GM21529 (cell line): ENCODE measurements around the gene WDR93.
A peak's percentile ranks its signal among the peaks of the same experiment; 100 is the strongest.
"Not testable (repeated sequence)": the region's sequence is repeated elsewhere in the genome, so short reads cannot be mapped to it uniquely, and the experiment has no call there.

Source experiments
- ATAC-seq: cut with Tn5 transposase; IDR thresholded peaks from one replicate; pipeline ENCODE4 v1.9.1; 2021; ENCODE audit not compliant: unreplicated experiment

Gene WDR93

DNA sequence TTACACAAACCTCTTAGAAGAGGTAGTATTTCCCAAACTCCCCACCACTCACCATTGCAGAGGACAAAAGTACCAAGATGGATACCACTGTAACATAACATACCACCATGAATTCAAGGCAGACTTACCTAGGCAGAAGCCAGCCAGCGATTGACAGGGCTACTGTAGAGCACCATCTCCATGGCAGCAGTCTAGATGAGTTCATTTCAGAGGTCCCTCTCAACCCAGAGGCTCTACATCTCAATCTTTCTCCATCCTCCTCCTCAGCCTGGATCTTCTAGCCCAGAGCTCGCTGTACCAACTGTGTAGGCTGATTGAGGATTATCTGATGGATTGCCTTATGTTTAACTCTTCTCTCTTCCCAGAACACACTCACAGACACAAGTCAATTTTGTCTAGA is 9.5 kb upstream of the WDR93 start:
- no peak for ATAC-seq

DNA sequence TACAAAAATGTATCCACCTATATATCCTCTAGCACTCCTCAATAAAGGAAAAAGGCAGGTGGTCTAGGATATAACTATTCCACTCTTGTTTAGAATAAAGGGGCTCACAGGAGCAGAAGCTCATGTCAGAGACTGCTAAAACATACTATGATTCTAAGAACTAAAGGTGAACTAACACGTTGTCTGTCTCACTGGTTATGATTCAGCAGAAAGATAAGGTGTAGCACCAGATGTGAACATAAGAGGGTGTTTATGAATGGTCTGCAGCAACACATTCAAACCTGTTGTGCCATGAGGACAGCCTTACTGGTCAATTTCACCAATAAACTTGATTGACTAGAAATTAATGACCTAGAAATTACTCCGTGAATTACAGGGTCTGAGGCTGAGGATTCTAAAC is 4.6 kb upstream of the WDR93 start:
- ATAC-seq, result no peak

DNA sequence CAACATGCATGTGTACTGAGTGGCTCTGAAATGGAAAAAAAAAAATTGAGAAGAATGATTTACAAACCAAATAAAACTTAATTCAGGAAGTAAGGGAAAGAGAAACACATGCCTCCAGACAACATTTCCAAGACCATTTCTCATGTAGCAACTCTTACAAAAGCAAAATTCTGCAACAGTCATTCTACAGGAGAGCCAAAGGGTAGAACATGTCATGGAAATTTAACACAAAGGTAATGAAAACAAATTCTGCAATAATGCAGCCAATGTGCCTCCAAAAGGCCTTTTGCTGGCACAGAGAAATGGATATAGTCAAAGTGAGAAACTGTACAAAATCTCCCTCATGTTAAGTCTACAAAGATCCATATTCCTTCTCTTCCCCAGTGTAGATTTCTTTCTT is 4.1 kb upstream of the WDR93 start:
- no peak for ATAC-seq

DNA sequence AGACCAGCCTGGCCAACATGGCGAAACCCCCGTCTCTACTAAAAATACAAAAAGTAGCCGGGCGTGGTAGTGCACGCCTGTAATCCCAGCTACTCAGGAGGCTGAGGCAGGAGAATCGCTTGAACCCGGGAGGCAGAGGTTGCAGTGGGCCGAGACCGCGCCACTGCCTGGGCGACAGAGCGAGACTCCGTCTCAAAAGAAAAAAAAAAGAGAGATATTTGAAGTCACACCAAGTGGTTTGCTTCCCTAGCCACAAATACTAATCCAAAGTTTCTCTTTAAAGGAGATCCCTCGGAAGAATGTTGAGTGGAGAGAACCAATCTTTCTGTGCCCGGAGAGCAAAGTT is 708 bp upstream of the WDR93 start:
- not testable (repeated sequence) for ATAC-seq

DNA sequence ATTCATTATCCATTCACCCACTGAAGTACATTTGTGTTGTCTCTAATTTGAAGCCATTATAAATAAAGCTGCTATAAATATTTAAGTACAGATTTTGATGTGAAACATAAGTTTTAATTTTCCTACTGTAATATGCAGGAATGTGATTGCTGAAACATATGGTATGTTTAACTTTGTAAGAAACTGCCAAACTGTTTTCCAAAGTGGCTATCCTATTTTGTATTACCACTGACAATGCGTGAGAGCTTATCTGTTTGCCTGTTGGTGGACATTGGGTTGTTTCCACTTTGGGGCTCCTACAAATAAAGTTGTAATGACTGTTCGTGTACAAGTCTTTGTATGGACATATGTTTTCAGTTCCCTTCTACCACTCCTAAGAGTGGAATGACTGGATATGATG is 2.5 kb downstream of the WDR93 start:
- ATAC-seq, result no peak

DNA sequence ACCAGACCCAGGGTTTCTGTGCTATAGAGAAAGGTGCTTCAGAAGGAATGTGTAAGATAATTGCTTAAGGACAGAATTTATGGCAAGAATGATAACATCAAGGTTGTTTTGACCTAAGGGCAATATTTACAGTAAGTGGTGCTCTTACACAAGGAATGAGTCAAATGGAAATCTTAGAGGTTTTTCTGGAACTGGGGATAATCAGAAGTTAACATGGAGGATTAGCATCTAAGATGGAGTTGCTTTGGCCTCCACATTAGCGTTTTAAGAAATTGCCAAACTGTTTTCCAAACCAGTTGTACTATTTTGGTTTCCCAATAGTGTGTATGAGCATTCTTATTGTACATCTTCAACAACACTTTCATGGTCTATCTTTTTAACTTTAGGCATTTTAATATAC is 3.1 kb downstream of the WDR93 start:
- no peak for ATAC-seq

DNA sequence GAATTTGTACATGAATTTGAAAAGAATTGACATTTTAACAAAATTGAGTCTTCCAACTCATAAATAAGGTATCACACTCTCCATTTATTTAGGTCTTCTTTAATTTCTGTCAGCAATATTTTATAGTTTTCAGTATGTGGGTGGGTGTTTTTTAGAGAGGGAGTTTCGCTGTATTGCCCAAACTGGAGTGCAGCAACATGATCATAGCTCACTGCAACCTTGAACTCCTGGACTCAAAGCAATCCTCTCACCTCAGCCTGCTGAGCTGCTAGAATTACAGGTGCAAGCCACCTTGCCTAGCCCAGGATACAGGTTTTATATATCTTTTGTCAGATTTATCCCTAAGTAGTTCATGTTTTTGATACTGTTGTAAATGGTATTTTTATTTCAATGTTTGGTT is 4.6 kb downstream of the WDR93 start:
- ATAC-seq, result no peak

DNA sequence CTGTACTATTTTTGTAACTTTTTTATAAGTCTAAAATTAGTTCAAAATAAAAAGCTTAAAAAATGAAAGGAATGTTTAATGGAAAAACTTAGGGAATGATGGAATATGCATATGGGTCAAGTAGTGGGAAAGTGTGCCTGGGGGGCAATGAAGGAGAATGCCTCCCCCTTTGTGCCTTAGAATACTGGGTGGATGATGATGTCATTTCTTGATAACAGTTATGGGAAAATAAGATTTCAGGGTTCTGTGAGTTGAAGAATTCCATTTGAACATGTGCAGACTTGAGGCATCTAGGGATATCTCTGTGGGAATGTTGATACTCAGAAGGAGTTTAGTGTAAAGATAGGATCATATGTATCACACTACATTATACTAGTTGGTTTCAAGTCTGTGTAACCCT is 13.8 kb downstream of the WDR93 start:
- ATAC-seq, result no peak

DNA sequence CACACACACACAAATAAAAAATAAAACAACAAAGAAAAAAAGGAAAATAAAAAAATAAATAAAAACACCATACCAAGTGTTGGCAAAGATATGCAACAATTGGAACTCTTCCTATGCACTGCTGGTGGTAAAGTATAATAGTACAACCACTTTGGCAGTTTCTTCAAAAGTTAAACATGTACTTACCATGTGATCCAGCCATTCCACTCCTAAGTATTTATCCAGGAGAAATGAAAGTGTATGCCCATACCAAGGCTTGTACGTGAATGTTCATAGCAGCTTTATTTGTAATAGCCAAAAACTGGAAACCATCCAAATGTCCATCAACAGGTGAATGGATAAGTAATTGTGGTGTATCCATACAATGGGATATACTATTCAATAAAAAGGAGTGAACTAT is 17.0 kb downstream of the WDR93 start:
- no peak for ATAC-seq

DNA sequence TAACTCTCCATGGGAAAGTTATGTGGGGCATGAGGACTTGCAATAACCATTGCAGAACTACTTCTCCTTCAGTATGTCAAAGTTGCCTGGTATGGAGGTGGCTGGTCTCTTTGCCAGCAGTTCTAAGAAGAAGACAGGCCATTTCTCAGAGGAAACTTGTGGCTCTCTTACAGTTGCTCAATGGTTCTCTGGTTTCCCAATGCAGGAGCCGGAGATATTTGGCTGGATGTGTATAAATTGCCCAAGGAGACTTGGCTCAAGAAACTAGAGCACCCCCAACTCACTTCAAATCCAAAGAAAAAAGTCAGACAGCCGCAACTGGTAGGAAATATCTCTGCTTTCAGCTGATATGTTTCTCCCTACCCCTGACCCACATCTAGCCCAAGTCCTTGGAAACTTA is 24.2 kb downstream of the WDR93 start:
- no peak for ATAC-seq

DNA sequence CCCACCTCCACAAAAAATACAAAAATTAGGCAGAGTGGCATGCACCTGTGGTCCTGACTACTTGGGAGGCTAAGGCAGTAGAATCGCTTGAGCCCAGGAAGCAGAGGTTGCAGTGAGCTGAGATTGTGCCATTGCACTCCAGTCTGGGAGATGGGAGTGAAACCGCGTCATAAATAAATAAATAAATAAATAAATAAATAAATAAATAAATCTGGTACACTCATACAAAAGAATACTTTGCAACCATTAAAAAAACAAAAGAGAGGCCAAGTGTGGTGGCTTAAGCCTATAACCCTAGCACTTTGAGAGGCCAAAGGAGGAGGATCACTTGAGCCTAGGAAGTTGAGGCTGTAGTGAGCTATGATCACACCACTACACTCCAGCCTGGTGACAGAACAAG is 32.4 kb downstream of the WDR93 start:
- ATAC-seq, result no peak

DNA sequence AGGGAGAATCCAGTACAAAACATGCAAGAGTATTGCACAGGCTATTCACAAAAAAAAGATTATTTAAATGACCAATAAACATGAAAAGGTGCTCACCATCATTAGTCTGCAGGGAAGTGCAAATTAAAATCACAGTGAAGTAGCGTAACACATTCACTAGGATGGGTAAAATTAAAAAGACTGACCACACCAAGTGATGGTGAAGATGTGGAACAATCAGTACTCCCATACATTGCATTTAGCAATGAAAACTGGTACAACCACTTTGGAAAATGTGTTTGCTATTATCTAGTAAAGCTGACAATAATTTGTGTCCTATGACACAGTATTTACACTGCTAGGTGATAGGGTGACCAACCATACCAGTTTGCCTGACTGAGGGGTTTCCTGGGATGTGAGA is 34.0 kb downstream of the WDR93 start:
- ATAC-seq, result no peak

DNA sequence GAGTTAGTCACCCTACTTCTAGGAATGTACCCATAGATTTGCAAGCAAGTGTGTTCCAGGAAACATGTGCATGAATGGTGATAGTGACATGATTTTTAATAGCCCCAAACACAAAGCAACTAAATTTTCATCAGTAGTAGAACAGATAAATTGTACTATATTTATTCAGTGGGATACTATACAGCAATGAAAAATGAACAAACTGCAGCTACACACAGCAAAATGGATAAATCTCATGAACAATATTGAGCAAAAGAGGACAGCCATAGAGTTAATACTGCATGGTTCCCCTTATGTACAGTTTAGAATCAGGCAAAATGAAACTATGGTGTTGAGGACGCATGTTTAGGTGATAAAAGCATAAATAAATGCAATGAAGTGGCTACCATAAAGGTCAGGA is 34.5 kb downstream of the WDR93 start:
- no peak for ATAC-seq

DNA sequence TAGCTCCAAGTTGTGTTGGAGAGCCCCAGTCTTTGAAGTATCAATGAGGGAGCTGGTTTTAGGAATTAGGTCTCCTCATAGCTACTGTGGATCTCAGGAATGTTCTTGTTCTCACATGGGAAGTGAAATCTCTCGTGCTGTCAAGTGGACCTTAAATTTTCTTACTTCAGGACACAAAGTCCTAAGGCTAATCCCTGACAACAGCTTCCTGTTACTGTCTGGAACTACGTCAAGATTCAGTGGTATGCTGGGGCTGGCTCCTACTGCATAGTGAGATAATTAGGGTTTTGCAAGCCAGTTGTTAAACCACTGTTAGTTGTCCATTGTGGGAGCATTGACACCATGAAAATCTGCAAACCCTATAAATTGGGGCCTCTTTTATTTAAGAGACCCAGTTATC is 37.6 kb downstream of the WDR93 start:
- ATAC-seq, result no peak

DNA sequence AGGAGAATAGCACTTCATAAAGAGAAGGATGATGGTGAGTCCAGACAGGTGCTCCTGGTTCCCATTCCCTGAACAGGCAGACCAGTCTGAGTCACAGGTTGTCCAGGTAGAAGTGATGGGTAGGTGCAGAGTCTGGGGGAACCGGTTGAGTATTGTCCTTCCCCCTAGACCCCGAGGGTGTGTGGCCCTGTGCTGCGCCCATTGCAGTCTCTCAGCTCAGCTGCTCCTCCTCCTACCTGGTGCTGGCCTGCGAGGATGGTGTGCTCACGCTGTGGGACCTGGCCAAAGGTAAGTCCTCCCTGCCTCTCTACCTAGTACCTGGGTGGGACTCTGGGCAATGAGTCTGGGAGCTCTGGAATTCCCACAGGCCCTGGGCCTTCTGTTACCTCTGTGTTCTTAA is 40.7 kb downstream of the WDR93 start:
- no peak for ATAC-seq

DNA sequence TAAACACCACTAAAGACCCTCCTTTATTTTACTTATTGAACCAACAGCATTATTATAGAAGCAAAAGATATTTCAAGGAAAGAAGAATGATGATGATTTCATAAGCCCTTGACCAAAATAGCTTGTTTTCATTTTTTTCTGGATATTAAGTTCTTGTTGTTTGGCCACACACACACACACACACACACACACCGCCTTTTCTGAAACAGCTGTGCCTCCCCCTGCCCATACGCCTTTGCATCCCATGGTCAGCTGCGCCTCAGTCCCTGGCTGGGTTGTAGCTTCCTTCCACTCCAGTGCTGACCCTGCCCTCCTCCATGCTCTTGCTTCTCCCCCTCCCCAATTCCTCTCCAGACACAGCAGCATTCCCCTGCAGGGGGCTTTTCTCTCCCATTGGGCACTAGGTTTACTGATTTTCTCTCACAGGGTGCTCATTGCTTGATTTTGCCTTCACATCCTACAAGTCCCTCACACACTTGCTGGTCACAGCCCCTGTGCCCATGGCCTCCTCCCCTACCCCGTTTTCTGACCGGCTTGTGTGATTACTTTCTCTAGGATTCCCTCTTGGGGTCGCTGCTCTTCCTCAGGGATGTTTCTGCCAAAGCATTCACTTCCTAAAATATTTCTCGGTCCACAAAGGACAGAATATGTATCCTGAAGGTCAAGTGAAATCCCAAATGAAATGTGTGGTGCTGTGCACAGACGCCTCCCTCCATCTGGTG is 42.0 kb downstream of the WDR93 start:
- ATAC-seq, result no peak

DNA sequence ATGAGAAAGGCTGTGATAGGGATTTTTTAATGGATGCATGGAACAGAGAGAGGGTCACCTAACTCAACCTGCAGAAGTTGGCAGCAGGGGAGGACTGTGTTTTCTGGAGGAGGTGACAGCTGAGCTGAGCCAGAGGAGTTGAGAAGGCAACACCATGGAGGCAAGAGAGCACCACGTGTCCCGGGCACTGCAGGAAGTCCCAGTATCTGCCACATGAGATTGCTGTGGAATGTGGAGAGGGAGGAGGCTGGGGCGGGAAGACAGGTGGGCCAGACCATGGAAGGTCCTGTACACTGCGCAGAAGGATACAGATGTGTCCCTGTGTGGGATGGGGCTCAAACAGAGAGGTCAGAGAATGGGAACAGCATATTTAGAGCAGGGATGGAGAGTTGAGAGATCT is 45.2 kb downstream of the WDR93 start:
- ATAC-seq, result no peak

DNA sequence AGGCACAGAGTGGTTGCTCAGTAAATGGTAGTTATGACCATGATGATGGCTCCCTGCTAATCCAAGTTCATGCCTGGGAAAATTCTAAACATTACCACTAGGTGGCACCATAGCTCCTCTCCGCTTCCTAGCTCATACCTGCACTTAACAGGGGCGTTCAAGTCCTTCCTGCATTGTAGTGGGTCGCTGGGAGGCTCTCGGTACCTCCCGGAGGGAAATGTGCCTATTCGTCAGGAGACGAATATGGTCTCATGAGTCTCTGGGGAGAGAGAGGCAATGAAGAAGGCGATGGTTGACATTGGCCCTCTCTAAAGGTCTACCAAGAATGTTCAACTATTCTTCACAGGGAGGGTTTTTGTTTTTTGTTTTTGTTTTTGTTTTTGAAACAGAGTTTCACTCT is 49.5 kb downstream of the WDR93 start:
- peak; percentile 93 for ATAC-seq

DNA sequence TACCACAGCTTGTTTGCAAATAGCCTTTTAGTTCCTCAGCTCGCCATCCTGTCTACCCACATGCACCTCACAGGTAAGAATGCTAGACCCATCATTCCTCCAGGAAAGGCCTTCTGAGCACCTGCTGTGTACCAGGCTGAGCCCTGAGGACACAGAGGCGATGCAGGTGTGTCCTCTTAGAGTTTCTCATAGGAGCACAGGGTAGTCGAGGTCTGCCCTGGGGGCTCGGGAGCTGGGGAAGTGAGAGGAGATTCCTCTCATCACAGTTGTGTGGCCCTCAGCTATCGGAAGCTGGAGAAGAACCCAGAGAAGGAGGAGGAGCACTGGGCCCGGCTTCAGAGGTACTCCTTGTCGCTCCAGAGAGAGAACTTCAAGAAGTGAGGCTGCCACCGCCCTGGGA is 52.4 kb downstream of the WDR93 start:
- no peak for ATAC-seq

DNA sequence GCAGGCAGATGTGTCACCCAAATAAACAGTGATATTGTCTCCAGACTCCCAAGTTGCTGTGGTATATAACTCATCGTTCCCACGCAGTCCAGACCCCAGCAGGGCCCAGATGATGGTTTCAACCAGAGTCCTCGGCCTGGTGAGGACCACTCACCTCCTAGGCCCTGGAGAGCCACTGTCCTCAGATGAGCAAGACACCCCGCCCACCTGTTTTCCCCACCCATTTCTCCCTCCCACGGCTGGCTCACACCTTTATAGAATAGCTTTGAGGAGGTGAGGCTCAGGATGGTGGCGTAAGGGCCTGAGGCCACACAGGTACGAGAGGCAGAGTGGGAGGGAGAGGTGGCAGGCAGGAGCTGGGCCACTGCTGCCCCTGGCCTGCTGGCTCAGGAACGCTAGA is 53.0 kb downstream of the WDR93 start:
- ATAC-seq, result no peak

DNA sequence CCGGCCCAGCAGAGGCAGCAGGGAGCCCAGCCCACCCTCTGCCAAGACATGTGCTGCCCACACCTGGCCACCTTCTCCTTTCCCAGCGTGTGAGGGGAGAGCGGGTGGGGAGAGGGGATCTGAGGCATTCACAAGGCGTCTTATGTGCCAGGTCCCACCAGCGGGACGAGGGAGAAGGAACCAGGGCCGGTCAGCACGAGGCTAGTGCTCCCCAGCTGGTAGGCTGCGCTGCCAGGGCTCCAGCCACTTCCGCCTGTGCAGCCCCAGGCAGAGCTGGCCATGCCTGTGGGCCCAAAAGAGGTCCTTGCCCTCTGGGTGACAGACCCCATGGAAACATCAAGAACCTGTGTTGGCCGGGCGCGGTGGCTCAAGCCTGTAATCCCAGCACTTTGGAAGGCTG is 54.5 kb downstream of the WDR93 start:
- no peak for ATAC-seq

DNA sequence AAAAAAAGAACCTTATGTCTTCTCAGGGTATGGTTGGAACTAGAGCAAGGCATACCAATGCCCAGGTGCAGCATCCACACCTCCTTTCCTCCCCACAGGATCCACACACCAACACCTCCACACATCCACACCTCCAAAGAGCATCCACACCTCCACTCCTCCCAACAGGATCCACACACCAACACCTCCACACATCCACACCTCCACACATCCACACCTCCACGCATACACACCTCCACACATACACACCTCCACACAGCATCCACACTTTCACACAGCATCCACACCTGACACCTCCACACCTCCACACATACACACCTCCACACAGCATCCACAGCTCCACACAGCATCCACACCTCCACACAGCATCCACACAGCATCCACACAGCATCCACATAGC is 55.2 kb downstream of the WDR93 start:
- no peak for ATAC-seq

DNA sequence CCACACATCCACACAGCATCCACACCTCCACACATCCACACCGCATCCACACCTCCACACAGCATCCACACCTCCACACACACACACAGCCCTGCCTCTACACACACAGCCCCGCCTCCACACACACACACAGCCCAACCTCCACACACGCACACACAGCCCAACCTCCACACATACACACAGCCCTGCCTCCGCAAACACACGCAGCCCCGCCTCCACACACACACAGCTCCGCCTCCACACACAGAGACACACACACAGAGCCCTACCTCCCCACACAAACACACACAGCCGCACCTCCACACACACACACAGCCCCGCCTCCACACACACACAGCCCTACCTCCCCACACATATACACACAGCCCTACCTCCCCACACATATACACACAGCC is 55.8 kb downstream of the WDR93 start:
- no peak for ATAC-seq
